Panc1 (cell line): Measurements from ENCODE around the gene SRSF2.
"Not testable (repeated sequence)": the region's sequence is repeated elsewhere in the genome, so short reads cannot be mapped to it uniquely, and the experiment has no call there.

Experiments used
- POLR2AphosphoS5 ChIP-seq: IDR thresholded peaks from 2 replicates; pipeline ENCODE4 v1.6.1; 2012; ENCODE audit warnings: mild to moderate bottlenecking, low read depth, low read length, moderate library complexity
- SIN3A ChIP-seq: IDR thresholded peaks from 2 replicates; pipeline ENCODE4 v1.6.1; 2012; ENCODE audit warnings: low read depth, mild to moderate bottlenecking, low read length, moderate library complexity, borderline replicate concordance; ENCODE audit not compliant: insufficient read depth
- TCF7L2 ChIP-seq: IDR thresholded peaks from 2 replicates; pipeline ENCODE4 v1.6.1; 2011; ENCODE audit warnings: mild to moderate bottlenecking, low read depth, low read length, inconsistent platforms
- TF ChIP-seq, protein P1 (sequence below): fragments of 450-650 bp; IDR thresholded peaks from 2 replicates; pipeline ENCODE4 v1.5.1; 2017; ENCODE audit warnings: mild to moderate bottlenecking
- TF ChIP-seq, protein P2 (sequence below), 2 experiments: IDR thresholded peaks; 2 replicates each; pipeline ENCODE4 v1.6.1; 2011 to 2012; ENCODE audit warnings: low read depth in 2 of 2, control low read depth in 1 of 2, low read length in 1 of 2, mild to moderate bottlenecking in 1 of 2, moderate library complexity in 1 of 2; ENCODE audit not compliant: insufficient read depth in 1 of 2

DNA sequence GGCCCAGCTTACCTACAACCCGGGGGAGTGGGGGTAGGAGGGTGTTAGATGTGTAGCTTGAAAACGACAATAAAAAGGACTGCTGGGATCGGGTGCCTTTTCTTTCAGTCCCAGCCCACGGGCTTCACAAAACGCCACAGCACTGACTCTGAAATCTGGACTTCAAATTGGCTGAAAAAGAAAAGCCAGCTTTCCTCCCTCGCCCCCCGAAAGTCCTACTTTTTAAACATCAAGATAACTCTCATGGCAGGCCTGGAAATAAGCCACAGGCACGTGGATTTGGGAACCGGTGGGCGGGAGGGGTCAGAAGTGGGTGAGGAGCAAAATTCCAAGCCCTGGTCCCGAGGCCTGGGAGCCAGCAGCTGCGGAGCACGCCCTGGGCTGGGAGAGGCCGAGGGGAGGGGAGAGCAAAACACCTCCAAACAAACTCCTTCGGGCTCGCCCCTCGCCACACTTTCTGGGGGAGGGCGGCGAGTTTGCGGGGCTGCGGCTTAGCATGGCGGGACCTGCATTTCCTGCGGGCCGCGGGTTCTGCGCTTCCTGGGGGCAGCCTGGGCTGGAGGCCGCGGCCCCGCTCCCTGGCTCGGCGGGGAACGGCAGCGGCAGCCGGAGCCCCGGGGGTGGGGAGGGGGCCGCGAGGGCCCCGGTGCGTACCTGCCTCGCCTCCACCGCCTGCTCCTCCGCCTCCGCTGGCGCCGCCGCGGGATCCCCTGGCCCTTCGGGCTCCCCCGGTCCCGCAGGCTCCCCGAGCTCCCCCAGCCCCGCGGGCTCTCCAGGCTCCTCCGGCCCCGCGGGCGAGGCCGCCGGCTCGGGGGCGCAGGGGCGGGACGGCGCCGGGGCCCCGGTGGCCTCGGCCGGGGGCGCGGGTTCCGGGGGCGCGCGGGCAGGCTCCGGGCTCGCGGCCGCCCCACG is 26.9 kb downstream of the SRSF2 start:
- TF ChIP-seq, protein P1, sequence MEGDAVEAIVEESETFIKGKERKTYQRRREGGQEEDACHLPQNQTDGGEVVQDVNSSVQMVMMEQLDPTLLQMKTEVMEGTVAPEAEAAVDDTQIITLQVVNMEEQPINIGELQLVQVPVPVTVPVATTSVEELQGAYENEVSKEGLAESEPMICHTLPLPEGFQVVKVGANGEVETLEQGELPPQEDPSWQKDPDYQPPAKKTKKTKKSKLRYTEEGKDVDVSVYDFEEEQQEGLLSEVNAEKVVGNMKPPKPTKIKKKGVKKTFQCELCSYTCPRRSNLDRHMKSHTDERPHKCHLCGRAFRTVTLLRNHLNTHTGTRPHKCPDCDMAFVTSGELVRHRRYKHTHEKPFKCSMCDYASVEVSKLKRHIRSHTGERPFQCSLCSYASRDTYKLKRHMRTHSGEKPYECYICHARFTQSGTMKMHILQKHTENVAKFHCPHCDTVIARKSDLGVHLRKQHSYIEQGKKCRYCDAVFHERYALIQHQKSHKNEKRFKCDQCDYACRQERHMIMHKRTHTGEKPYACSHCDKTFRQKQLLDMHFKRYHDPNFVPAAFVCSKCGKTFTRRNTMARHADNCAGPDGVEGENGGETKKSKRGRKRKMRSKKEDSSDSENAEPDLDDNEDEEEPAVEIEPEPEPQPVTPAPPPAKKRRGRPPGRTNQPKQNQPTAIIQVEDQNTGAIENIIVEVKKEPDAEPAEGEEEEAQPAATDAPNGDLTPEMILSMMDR, result not testable (repeated sequence)
- TF ChIP-seq, protein P2, sequence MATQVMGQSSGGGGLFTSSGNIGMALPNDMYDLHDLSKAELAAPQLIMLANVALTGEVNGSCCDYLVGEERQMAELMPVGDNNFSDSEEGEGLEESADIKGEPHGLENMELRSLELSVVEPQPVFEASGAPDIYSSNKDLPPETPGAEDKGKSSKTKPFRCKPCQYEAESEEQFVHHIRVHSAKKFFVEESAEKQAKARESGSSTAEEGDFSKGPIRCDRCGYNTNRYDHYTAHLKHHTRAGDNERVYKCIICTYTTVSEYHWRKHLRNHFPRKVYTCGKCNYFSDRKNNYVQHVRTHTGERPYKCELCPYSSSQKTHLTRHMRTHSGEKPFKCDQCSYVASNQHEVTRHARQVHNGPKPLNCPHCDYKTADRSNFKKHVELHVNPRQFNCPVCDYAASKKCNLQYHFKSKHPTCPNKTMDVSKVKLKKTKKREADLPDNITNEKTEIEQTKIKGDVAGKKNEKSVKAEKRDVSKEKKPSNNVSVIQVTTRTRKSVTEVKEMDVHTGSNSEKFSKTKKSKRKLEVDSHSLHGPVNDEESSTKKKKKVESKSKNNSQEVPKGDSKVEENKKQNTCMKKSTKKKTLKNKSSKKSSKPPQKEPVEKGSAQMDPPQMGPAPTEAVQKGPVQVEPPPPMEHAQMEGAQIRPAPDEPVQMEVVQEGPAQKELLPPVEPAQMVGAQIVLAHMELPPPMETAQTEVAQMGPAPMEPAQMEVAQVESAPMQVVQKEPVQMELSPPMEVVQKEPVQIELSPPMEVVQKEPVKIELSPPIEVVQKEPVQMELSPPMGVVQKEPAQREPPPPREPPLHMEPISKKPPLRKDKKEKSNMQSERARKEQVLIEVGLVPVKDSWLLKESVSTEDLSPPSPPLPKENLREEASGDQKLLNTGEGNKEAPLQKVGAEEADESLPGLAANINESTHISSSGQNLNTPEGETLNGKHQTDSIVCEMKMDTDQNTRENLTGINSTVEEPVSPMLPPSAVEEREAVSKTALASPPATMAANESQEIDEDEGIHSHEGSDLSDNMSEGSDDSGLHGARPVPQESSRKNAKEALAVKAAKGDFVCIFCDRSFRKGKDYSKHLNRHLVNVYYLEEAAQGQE (IDR thresholded peaks at IDR 0.05; ENCODE audit: insufficient read depth in 1 of 2, low read depth in 2 of 2, low read length in 1 of 2), result not testable (repeated sequence)
- TF ChIP-seq TCF7L2, POLR2AphosphoS5: not testable (repeated sequence)
- TF ChIP-seq SIN3A, result 0 out of 2 replicates have a peak, but pooled peaks have one; percentile 16
